Calu3 (cell line): ENCODE data around the gene MORF4L2. TPM values are rescaled to one million over a fixed set of nuclear protein-coding genes. Genes with fewer than 3 reads are reported as not detected.
A peak's percentile ranks its signal among the peaks of the same experiment; 100 is the strongest.
"Not testable (repeated sequence)": the region's sequence is repeated elsewhere in the genome, so short reads cannot be mapped to it uniquely, and the experiment has no call there.

Source experiments
- BruUV-seq: library from RNA; stranded (reverse); fragments of 400-500 nt; replicated peaks from 2 replicates; lab custom pipeline; 2021; lab: Mats Ljungman, UMichigan
- CTCF ChIA-PET: fragments of 300-600 bp; sonication (Branson Sonifier 250); formaldehyde crosslinking; loops from one replicate; lab custom pipeline; 2022; ENCODE audit warnings: antibody characterized with exemption; lab: Charles Lee
- DNase-seq: peaks from one replicate; pipeline ENCODE4 v3.0.0; 2022
- H3K27ac Mint-ChIP-seq: one replicate; pipeline ENCODE4 v1.8.0; 2022; ENCODE audit warnings: mixed read lengths; ENCODE audit not compliant: unreplicated experiment
- H3K27me3 Mint-ChIP-seq: one replicate; pipeline ENCODE4 v1.8.0; 2022; ENCODE audit warnings: mixed read lengths; ENCODE audit not compliant: unreplicated experiment
- H3K36me3 Mint-ChIP-seq: one replicate; pipeline ENCODE4 v1.8.0; 2022; ENCODE audit warnings: mild to moderate bottlenecking, moderate library complexity, mixed read lengths; ENCODE audit not compliant: insufficient read depth, unreplicated experiment
- H3K4me1 Mint-ChIP-seq: one replicate; pipeline ENCODE4 v1.8.0; 2022; ENCODE audit warnings: mild to moderate bottlenecking, low read depth, mixed read lengths; ENCODE audit not compliant: unreplicated experiment
- H3K4me3 Mint-ChIP-seq: one replicate; pipeline ENCODE4 v1.8.0; 2022; ENCODE audit warnings: mild to moderate bottlenecking, low read depth, moderate library complexity, mixed read lengths; ENCODE audit not compliant: unreplicated experiment
- H3K9me3 Mint-ChIP-seq: one replicate; pipeline ENCODE4 v1.8.0; 2022; ENCODE audit warnings: low read depth, mixed read lengths; ENCODE audit not compliant: unreplicated experiment
- CTCF ChIP-seq: fragments of 200-600 bp; IDR thresholded peaks from one replicate; pipeline ENCODE4 v1.8.0; 2022; ENCODE audit warnings: antibody characterized with exemption; ENCODE audit not compliant: unreplicated experiment
- intact Hi-C: fragments of 100-400 bp; cut with micrococcal nuclease; formaldehyde crosslinking; loops from one replicate; pipeline ENCODE4 v1.10.0; 2022; ENCODE audit not compliant: unreplicated experiment
- total RNA-seq: library from RNA; stranded (reverse); gene quantifications from 2 replicates; pipeline ENCODE4 v1.2.3, GENCODE V29; 2022

MORF4L2 gene
- total RNA-seq, 1 experiment from 2014 or later, result 388 TPM

- TF ChIP-seq CTCF, result no peak
- CTCF ChIA-PET, result no interaction called here
- intact Hi-C loops, result no loop called here
- Mint-ChIP-seq H3K9me3 (peaks cover 10% of the 10 kb centered on the region), H3K4me3 (no peak overlapping the region), H3K27ac (peak overlapping the region; percentile 69), H3K27me3 (no peaks in the 10 kb centered on the region), H3K4me1 (peaks cover 32% of the 10 kb centered on the region), H3K36me3 (no peaks in the 10 kb centered on the region)
- DNase-seq, result no peak
- BruUV-seq, result no TSS peak
Measured at GRCh38 chrX:103658681-103659433, 27.6 kb downstream of the MORF4L2 start.

DNA sequence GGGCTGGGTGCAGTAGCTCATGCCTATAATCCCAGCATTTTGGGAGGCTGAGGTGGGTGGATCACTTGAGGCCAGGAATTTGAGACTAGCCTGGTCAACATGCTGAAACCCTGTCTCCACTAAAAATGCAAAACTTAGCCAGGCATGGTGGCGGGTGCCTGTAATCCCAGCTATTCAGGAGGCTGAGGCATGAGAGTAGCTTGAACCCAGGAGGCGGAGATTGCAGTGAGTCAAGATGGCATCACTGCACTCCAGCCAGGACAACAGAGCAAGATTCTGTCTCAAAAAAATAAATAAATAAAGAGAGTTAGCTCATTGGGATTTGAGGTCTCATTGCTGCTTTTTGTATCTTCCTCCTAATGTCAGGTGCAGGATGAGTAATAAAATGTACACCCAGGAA lies 29.4 kb downstream of the MORF4L2 start:
- peak overlapping the region; percentile 52 for H3K27ac Mint-ChIP-seq
- not testable (repeated sequence) for H3K27me3 Mint-ChIP-seq, H3K4me3 Mint-ChIP-seq, H3K36me3 Mint-ChIP-seq, H3K9me3 Mint-ChIP-seq, BruUV-seq, DNase-seq
- CTCF ChIA-PET, result interaction anchor here (0.6 to 1.9 kb wide), 2 partner anchors 7 to 27 kb away, joined by 5 to 11 read pairs; no protein-coding TSS in a partner anchor
- H3K4me1 Mint-ChIP-seq, result peaks cover 32% of the 10 kb centered on the region
- intact Hi-C loops, result loop anchor here (2.0 kb wide), 1 partner anchor 28 kb away; no protein-coding TSS in a partner anchor

DNA sequence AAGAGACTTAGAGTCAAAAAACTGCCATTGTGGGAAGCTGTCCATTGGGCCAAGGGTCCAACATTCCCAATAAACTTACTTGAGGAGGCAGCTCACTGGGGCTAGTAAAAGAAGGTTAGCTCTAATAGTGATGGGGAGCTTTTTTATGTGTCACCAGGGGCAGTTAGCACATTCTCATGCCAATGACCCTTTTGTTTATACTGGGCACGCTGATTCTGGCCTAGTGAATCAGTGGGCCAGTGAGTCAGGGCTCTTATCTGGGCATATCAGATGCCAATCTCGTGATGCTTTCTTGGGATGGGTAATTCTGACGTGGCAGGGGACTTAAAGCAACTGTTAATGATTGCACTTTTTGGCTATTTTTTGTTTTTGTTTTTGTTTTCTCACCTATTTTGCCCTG lies 29.9 kb downstream of the MORF4L2 start:
- peaks cover 32% of the 10 kb centered on the region for H3K4me1 Mint-ChIP-seq
- H3K36me3 Mint-ChIP-seq, result no peaks in the 10 kb centered on the region
- peak; percentile 51 for DNase-seq
- no peaks in the 10 kb centered on the region for H3K27me3 Mint-ChIP-seq
- intact Hi-C loops, result loop anchor here (1.0 to 2.0 kb wide), 2 partner anchors 20 to 28 kb away; no protein-coding TSS in a partner anchor
- peak overlapping the region; percentile 52 for H3K27ac Mint-ChIP-seq
- H3K4me3 Mint-ChIP-seq, result no peak overlapping the region
- no peak for TF ChIP-seq CTCF
- CTCF ChIA-PET, result interaction anchor here (0.6 to 1.9 kb wide), 3 partner anchors 8 to 31 kb away, joined by 3 to 11 read pairs (median 5); no protein-coding TSS in a partner anchor
- H3K9me3 Mint-ChIP-seq, result peaks cover 10% of the 10 kb centered on the region
- no TSS peak for BruUV-seq

- CTCF ChIA-PET, H3K4me3 Mint-ChIP-seq, H3K27me3 Mint-ChIP-seq, H3K9me3 Mint-ChIP-seq, BruUV-seq, intact Hi-C loops, DNase-seq, H3K36me3 Mint-ChIP-seq, H3K27ac Mint-ChIP-seq: not testable (repeated sequence)
- peaks cover 32% of the 10 kb centered on the region for H3K4me1 Mint-ChIP-seq
Measured at GRCh38 chrX:103655230-103656000, 31.1 kb downstream of the MORF4L2 start.

GRCh38 chrX:103651151-103651773 lies 35.2 kb downstream of the MORF4L2 start:
- Mint-ChIP-seq H3K4me1 (no peaks in the 10 kb centered on the region), H3K27ac (no peak overlapping the region), H3K36me3 (no peaks in the 10 kb centered on the region), H3K27me3 (no peaks in the 10 kb centered on the region), H3K4me3 (no peak overlapping the region), H3K9me3 (peaks cover 4% of the 10 kb centered on the region)
- DNase-seq, result no peak
- no TSS peak for BruUV-seq
- no peak for TF ChIP-seq CTCF
- CTCF ChIA-PET, result no interaction called here
- intact Hi-C loops, result no loop called here
